VCaP (cell line): ENCODE measurements around the gene TNFRSF18.

Experiments
- H3K27ac ChIP-seq: fragments of 450-650 bp; 2 replicates; pipeline ENCODE4 v1.5.1; 2017
- TF ChIP-seq, protein P1 (sequence below): fragments of 450-650 bp; conservative IDR thresholded peaks from 2 replicates; pipeline ENCODE4 v1.5.1; 2017; ENCODE audit warnings: mild to moderate bottlenecking, moderate library complexity

Gene TNFRSF18

DNA sequence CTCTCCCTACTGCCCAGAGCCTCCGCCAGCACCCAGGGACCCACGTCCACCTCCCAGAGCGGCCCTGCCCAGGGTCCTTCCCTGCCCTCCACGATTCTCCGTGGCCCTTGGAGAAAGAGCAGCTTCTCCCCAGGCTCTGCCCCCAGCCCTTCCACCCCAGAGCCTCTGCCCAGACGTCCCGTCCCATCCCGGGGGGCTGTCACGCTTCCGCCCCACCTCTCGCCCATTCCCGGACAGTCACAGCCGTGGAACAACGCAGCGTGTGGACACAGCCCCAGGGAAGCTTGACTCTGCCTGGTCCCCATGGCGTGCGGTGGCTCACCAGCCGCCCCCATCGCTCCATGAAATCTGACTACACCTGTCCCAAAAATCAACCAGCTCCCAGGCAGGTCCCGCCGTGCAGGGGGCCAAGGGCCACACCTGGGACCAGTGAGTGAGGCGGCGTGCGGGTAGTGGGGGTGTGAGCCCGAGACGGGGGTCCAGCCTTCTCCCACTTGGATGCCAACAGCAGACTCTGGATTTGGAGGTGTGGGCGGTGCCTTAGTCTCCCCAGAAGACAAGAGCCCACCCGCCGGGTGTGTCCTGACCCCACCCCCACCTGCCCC is 45.2 kb downstream of the TNFRSF18 start:
- TF ChIP-seq, protein P1, sequence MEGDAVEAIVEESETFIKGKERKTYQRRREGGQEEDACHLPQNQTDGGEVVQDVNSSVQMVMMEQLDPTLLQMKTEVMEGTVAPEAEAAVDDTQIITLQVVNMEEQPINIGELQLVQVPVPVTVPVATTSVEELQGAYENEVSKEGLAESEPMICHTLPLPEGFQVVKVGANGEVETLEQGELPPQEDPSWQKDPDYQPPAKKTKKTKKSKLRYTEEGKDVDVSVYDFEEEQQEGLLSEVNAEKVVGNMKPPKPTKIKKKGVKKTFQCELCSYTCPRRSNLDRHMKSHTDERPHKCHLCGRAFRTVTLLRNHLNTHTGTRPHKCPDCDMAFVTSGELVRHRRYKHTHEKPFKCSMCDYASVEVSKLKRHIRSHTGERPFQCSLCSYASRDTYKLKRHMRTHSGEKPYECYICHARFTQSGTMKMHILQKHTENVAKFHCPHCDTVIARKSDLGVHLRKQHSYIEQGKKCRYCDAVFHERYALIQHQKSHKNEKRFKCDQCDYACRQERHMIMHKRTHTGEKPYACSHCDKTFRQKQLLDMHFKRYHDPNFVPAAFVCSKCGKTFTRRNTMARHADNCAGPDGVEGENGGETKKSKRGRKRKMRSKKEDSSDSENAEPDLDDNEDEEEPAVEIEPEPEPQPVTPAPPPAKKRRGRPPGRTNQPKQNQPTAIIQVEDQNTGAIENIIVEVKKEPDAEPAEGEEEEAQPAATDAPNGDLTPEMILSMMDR, result no peak
- no peak overlapping the region for H3K27ac ChIP-seq

DNA sequence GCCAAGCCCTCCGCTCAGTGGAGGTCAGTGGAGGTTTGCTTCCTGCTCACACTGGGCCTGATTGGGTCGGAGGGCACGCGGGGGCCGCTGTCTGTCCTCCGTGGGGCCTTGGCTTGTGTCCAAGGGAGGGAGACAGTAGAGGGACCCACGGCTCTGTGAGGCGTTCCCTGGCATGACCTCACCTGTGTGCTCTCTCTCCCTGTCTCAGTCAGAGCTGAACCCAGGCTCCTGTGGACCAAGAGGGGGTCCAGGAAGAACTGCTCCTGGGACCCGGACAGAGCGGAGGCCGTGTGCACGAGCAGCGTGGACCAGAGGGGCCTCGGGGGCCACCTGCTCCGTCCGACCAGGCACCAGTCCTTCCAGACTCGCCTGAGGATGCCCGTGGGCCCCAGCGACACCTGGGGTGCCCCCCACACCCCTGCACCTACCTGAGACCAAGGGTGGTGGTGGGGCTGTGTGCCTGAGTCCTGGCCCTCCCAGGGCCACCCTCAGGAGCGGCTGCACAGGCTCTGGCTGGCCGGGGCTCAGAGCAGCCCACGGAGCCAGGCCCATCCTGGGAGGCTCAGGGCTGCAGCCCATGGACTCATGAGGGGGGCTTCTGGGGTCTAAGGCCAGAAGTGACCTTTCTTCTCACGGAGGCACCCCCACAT is 46.0 kb downstream of the TNFRSF18 start:
- no peak overlapping the region for H3K27ac ChIP-seq
- TF ChIP-seq, protein P1, result no peak

DNA sequence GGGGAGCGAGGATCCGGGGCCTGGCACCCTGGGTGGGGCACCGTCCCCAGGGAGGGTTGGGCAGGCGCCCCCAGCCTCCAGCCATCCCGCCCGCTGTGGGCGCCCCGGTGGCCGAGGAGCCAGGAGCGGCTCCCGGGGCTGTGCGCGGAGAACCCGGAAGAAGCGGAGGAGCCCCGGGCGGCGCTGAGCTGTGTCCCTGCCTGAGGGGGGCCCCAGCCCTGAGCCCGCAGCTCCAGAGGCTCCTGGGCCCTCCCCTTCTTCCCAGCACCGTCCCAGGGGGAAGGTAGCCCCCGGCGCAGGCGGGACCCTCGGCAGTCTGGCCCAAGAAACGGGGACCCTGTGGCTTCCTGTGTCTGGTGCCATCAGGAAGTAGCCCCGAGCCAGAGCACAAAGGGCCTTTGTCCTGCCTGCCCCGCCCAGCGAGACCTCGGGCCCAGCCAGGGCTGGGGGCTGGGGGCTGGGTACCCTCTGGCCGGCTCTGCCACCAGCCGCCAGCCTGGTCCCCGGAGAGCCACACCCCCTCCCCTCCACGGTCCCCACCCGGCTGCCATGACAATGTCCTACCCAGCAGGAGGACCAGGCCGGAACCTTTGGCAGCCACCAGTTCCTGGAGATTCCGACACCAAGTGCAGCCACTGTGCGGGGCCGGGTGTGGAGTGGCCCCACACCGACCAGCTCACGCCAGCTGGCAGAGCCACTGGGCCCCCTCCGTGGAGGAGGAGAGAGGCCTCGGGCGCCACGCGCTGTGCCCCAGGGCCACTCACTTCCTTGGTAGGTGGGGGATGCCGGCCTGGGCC is 48.3 kb downstream of the TNFRSF18 start:
- TF ChIP-seq, protein P1, result no peak
- peak overlapping the region; percentile 81 for H3K27ac ChIP-seq

DNA sequence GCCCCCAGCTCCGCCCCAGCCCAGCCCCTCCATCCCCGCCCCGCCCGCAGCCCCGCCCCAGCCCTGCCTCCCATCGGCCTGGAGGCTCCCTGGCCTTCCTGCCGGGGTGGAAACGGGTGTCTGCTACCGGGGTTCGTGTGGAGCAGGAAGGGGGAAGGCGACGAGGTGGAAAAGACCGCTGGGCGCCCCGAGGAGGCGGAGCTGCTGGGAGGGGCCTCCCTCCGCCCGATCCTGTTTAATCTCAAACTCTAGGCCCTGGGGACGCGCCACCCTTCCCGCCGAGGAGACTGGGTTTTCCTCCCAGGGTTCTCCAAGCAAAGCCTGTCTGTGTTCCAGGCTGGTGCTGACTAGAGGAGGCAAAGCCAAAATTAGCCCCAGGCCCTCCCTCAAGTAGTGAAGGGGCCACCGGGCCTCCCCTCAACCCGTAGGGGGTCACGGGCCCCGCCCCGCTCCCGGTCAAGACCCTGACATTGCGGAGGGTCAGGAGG is 48.9 kb downstream of the TNFRSF18 start:
- TF ChIP-seq, protein P1, result no peak
- H3K27ac ChIP-seq, result peak overlapping the region; percentile 81

DNA sequence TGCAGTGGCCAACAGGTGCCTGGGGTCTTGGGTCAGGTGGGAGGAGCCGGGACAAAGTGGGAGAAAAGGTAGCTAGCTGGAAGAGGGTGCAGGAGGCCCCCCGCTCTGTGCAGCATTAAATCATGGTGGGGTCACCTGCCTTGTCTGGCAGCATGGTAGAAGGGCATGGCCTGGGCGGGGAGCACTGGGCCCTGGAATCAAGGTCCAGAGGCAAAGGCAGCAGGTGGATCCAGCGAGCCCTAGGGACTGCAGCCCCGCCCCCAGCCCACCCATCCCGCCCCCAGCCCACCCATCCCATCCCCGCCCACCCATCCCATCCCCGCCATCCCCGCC is 49.4 kb downstream of the TNFRSF18 start:
- TF ChIP-seq, protein P1, result no peak
- H3K27ac ChIP-seq, result no peak overlapping the region

DNA sequence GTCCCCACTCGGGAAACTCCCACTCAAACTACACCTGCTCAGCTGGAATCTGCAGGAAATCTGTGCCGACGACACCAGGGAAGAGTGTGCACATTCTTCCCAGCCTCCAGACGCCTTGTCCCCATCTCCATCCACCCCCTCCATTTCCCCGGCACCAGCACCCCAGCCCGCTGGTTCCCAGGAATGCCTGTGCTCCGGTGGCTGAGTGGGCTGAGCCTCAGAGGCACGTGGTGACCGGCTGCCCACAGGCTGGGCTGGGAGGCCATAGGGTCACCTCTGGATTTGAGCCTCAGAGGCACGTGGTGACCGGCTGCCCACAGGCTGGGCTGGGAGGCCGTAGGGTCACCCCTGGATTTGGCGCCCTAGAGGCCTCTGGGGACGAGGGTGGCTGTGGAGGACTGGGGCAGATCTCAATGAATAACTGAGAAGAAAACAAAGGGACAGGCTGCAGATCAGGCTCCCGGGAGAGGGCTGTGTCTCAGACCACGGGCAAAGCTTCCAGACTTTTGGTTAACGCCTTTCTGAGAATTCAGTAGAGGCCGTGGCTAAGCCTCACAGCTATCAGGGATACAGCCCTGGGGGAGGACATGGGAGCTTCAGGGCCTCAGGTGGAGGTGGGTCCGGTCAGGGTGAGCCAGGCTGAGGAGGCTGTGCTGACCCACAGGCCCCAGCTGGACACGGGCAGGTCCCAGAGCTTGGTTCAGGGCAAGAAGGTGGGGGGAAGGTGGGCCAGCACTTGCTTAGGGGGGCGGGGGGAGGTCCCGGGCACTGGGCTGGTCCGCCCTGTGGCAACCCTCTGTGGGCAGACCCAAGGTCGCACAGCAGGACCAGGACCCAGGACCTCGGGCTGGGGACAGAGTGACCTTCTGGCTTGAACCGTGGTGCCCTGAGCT is 50.0 kb downstream of the TNFRSF18 start:
- TF ChIP-seq, protein P1, result no peak

DNA sequence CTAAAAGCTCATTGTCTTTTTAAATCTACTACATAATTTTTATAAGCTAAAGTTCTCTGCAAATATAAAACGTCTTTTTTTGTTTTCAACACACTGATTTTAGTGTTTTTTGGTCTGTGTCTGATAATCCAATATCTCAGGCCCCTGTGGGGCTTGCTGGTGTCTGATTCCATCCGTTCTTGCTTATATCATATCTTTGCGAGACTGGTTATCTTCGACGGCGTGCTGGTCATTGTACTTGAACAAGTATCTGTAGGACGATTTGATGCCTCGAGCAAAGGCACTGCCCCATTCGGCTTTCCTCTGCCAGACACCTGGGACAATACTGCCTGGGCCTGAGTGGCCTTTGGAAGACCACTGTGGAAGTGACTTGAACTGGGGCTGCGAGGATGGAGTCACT is 51.1 kb downstream of the TNFRSF18 start:
- no peak overlapping the region for H3K27ac ChIP-seq
- TF ChIP-seq, protein P1, result no peak

More for the DNA sequence above, 50.0 kb downstream of the TNFRSF18 start:
- no peak overlapping the region for H3K27ac ChIP-seq
